B cell (primary cell): ENCODE data around the gene LENG1. TPM values are rescaled to one million over a fixed set of nuclear protein-coding genes. Genes with fewer than 3 reads are reported as not detected.

Experiments
- ATAC-seq: fragments of 200-7000 bp; cut with Tn5 transposase; one replicate; pipeline ENCODE4 v1.10.0; 2021; ENCODE audit warnings: low read depth, mild to moderate bottlenecking, moderate number of reproducible peaks, moderate library complexity
- CTCF ChIA-PET: fragments of 350-600 bp; sonication (Branson Sonifier 250); formaldehyde crosslinking; loops from one replicate; lab custom pipeline; 2021; ENCODE audit warnings: antibody characterized with exemption, inconsistent platforms; lab: Charles Lee
- POLR2A ChIA-PET: fragments of 350-600 bp; sonication (Branson Sonifier 250); formaldehyde crosslinking; loops from one replicate; lab custom pipeline; 2021; ENCODE audit warnings: antibody characterized with exemption; lab: Charles Lee
- DNase-seq: peaks from one replicate; pipeline ENCODE4 v3.0.0; 2013
- H2AFZ ChIP-seq: 2 replicates; pipeline ENCODE4 v1.6.1; 2012; ENCODE audit warnings: mild to moderate bottlenecking, low read depth, low read length; ENCODE audit not compliant: insufficient read depth, poor library complexity, severe bottlenecking
- H3K27ac ChIP-seq, 2 donors: 1 replicate in 1 of 2; 2 replicates in 1 of 2; pipeline ENCODE4 v1.5.1; 2012 to 2013; ENCODE audit warnings: low read length in 2 of 2, mild to moderate bottlenecking in 2 of 2, moderate library complexity in 1 of 2
- H3K27me3 ChIP-seq, 4 experiments: fragments of 200-600 bp in 1 of 4; sonication (generic) in 1 of 4; replicated peaks in 1 of 4; 1 replicate in 2 of 4; 2 replicates in 2 of 4; pipeline versions ENCODE4 v1.6.1 to v1.7.0; 2013 to 2016; ENCODE audit warnings: low read length in 3 of 4, mild to moderate bottlenecking in 2 of 4, mixed read lengths in 1 of 4, moderate library complexity in 1 of 4; ENCODE audit not compliant: insufficient read depth in 4 of 4, control insufficient read depth in 3 of 4; ENCODE audit errors: control extremely low read depth in 1 of 4
- H3K36me3 ChIP-seq, 2 experiments: replicated peaks in 1 of 2; 1 replicate in 1 of 2; 2 replicates in 1 of 2; pipeline versions ENCODE4 v1.6.1 to v1.7.1; 2013; ENCODE audit warnings: low read length in 1 of 2; ENCODE audit not compliant: insufficient read depth in 2 of 2, control insufficient read depth in 1 of 2; ENCODE audit errors: control extremely low read depth in 1 of 2, extremely low read depth in 1 of 2
- H3K4me1 ChIP-seq, 2 donors: fragments of 200-600 bp in 1 of 2; sonication (generic) in 1 of 2; 1 replicate in 1 of 2; 2 replicates in 1 of 2; pipeline versions ENCODE4 v1.5.1 to v1.6.1; 2013 to 2017; ENCODE audit warnings: low read length in 2 of 2; ENCODE audit not compliant: control insufficient read depth in 2 of 2, insufficient read depth in 2 of 2
- H3K4me2 ChIP-seq: replicated peaks from 2 replicates; pipeline ENCODE3; 2012; ENCODE audit warnings: mild to moderate bottlenecking, low read depth, low read length; ENCODE audit not compliant: poor library complexity, severe bottlenecking
- H3K4me3 ChIP-seq, 5 experiments: fragments of 200-600 bp in 1 of 5; sonication (generic) in 1 of 5; 1 replicate in 3 of 5; 2 replicates in 2 of 5; pipeline versions ENCODE4 v1.5.1 to v1.7.0; 2011 to 2016; ENCODE audit warnings: low read length in 4 of 5, mild to moderate bottlenecking in 4 of 5, low read depth in 2 of 5, control low read depth in 1 of 5, moderate library complexity in 1 of 5; ENCODE audit not compliant: insufficient read depth in 1 of 5; ENCODE audit errors: control extremely low read depth in 1 of 5, extremely low read depth in 1 of 5
- H3K79me2 ChIP-seq: fragments of 200-600 bp; sonication (generic); one replicate; pipeline ENCODE4 v1.6.0; 2016; ENCODE audit warnings: low read length; ENCODE audit not compliant: control insufficient read depth, insufficient read depth
- H3K9ac ChIP-seq: fragments of 200-600 bp; sonication (generic); 2 replicates; pipeline ENCODE4 v1.6.1; 2017; ENCODE audit warnings: mild to moderate bottlenecking, low read length, moderate library complexity
- H3K9me3 ChIP-seq, 3 donors: one replicate each; pipeline versions ENCODE4 v1.6.1 to v1.7.1; 2013; ENCODE audit warnings: low read length in 2 of 3; ENCODE audit not compliant: control insufficient read depth in 2 of 3, insufficient read depth in 1 of 3; ENCODE audit errors: control extremely low read depth in 1 of 3
- H4K20me1 ChIP-seq: 2 replicates; pipeline ENCODE4 v1.6.0; 2012; ENCODE audit warnings: mild to moderate bottlenecking, low read length; ENCODE audit not compliant: insufficient read depth, control insufficient read depth, poor library complexity, severe bottlenecking
- H3K27ac Mint-ChIP-seq: one replicate; pipeline ENCODE4 v1.8.0; 2021; ENCODE audit warnings: mixed read lengths
- H3K27me3 Mint-ChIP-seq: one replicate; pipeline ENCODE4 v1.8.0; 2021; ENCODE audit warnings: mixed read lengths
- H3K4me1 Mint-ChIP-seq: one replicate; pipeline ENCODE4 v1.8.0; 2021; ENCODE audit warnings: mixed read lengths
- H3K4me3 Mint-ChIP-seq: one replicate; pipeline ENCODE4 v1.8.0; 2021; ENCODE audit warnings: mixed read lengths
- H3K9me3 Mint-ChIP-seq: one replicate; pipeline ENCODE4 v1.8.0; 2022; ENCODE audit warnings: mixed read lengths; ENCODE audit not compliant: insufficient read depth
- EZH2 ChIP-seq: IDR thresholded peaks from 2 replicates; pipeline ENCODE4 v1.6.1; 2012; ENCODE audit warnings: borderline replicate concordance, low read depth, mild to moderate bottlenecking, moderate library complexity, low read length; ENCODE audit not compliant: insufficient read depth, poor library complexity, severe bottlenecking
- WGBS: methylation state at CpG from one replicate; pipeline ENCODE4 v1.1.5; 2013; ENCODE audit warnings: missing lambda C conversion rate; ENCODE audit not compliant: insufficient coverage; 5-methylcytosine and 5-hydroxymethylcytosine counted together
- intact Hi-C: fragments of 100-400 bp; cut with micrococcal nuclease; formaldehyde crosslinking; loops from one replicate; pipeline ENCODE4 v1.10.0; 2022
- polyA plus RNA-seq: library from polyadenylated mRNA; depleted of rRNA; stranded (reverse); fragments of >200 nt; gene quantifications from 2 replicates; pipeline ENCODE4 v1.2.3, GENCODE V29; 2012
- total RNA-seq, 2 donors: library from RNA; stranded (reverse); fragments of 120-200 nt in 1 of 2; gene quantifications; 1 replicate in 1 of 2; 2 replicates in 1 of 2; pipeline versions ENCODE4 v1.2.3 to v1.2.4, GENCODE V29; 2013 to 2022
- TF ChIP-seq, protein P1 (sequence below): fragments of 200-600 bp; IDR thresholded peaks from one replicate; pipeline ENCODE4 v1.8.0; 2022; ENCODE audit warnings: antibody characterized with exemption, mild to moderate bottlenecking

The LENG1 gene
- total and polyA plus RNA-seq, 2 donors (not counting 1 experiment from before 2014, with no cell fraction given) = 9.2 to 16.5 TPM

DNA sequence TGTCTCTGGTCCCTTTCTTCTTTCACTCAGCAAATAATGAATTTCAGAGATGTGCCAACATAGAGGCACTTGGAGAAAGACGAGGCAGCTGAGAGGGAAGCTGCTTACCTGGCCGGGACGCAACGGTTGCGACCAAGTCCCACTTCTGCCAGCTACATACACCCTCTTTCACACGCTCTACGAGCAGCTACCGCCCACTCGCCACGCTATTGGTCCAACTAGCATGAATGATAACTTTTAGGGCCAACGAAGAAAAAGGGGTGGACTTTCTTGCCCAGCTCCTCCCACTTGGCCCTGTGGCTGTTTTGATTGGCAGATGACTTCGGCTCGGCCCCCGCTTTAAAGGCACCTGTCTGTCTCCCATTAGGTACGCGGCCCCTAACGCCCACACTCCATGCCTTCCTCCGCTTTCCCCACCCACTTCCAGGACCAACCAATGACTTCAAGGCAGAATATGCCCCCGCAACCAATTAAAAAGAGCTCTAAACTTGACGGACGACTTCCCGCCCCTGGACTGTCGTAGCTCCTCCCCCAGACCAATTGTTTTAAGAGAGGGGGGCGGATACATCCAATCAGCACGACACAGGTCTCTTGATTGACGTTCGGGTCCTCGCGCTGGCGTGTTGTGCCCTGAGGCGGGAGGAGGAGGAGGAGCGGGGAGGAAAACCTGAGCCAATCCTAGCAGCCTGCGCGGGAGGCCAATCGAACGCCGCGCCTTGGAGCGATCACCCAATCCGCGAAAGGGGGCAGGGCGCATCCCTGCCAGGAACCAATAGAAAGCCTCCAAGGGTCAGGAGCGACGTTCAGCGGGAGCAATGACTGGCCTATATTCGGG is 22.4 kb downstream of the LENG1 start:
- peaks cover 48% of the 10 kb centered on the region for H3K4me1 Mint-ChIP-seq
- DNase-seq (peak; percentile 100), ATAC-seq (peak; percentile 77)
- Histone ChIP-seq H2AFZ (peak overlapping the region; percentile 81), H3K4me2 (peak overlapping the region; percentile 96), H3K4me3 (peak overlapping the region; percentile 9 to 94 (median 79)), H3K9ac (peak overlapping the region; percentile 93), H4K20me1 (peaks cover 42% of the 10 kb centered on the region), H3K36me3 (peaks cover 0 to 18% of the 10 kb centered on the region in 2 experiments), H3K4me1 (peaks cover 24 to 32% of the 10 kb centered on the region in 2 donors), H3K27me3 (peaks cover 0 to 13% (median 2%) of the 10 kb centered on the region in 4 experiments), H3K9me3 (no peaks in the 10 kb centered on the region), H3K27ac (peak overlapping the region; percentile 4 to 96), H3K79me2 (peaks cover 45% of the 10 kb centered on the region)
- CTCF ChIA-PET = interaction anchor here (1.0 to 2.0 kb wide), 6 partner anchors 19 to 941 kb away, joined by 3 to 7 read pairs (median 5); partner anchors contain the start of genes LENG1, PRPF31 and TFPT
- no peaks in the 10 kb centered on the region for H3K9me3 Mint-ChIP-seq
- intact Hi-C loops = loop anchor here (1.0 kb wide), 8 partner anchors 22 to 327 kb away; partner anchors contain the start of genes LENG1, LENG8, NDUFA3 and PRPF31
- peaks cover 4% of the 10 kb centered on the region for H3K27me3 Mint-ChIP-seq
- H3K27ac Mint-ChIP-seq = peak overlapping the region; percentile 89
- peak overlapping the region; percentile 89 for H3K4me3 Mint-ChIP-seq
- TF ChIP-seq EZH2 = no peak
- TF ChIP-seq, protein P1, sequence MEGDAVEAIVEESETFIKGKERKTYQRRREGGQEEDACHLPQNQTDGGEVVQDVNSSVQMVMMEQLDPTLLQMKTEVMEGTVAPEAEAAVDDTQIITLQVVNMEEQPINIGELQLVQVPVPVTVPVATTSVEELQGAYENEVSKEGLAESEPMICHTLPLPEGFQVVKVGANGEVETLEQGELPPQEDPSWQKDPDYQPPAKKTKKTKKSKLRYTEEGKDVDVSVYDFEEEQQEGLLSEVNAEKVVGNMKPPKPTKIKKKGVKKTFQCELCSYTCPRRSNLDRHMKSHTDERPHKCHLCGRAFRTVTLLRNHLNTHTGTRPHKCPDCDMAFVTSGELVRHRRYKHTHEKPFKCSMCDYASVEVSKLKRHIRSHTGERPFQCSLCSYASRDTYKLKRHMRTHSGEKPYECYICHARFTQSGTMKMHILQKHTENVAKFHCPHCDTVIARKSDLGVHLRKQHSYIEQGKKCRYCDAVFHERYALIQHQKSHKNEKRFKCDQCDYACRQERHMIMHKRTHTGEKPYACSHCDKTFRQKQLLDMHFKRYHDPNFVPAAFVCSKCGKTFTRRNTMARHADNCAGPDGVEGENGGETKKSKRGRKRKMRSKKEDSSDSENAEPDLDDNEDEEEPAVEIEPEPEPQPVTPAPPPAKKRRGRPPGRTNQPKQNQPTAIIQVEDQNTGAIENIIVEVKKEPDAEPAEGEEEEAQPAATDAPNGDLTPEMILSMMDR = no peak
- WGBS = 0% methylated on average over 34 of the region's 46 CpGs
- POLR2A ChIA-PET = interaction anchor here (0.6 to 1.8 kb wide), 11 partner anchors 16 to 1517 kb away, joined by 3 to 25 read pairs (median 4); partner anchors contain the start of genes LENG1, LENG8, MBOAT7 and NDUFA3
